SU-DHL-6 (cell line): Measurements from ENCODE around the gene DNAJB1.

Experiments used
- H2AFZ ChIP-seq: fragments of 200-600 bp; sonication (generic); 2 replicates; pipeline ENCODE4 v1.6.1; 2014; ENCODE audit warnings: low read depth, mild to moderate bottlenecking, moderate library complexity, mixed read lengths, antibody characterized with exemption, low read length; ENCODE audit not compliant: severe bottlenecking
- H3F3A ChIP-seq: fragments of 200-600 bp; shearing (Covaris generic); 2 replicates; pipeline ENCODE4 v1.6.0; 2016; ENCODE audit warnings: antibody characterized with exemption, mild to moderate bottlenecking; ENCODE audit not compliant: insufficient read depth
- H3K27ac ChIP-seq: fragments of 200-600 bp; sonication (generic); 2 replicates; pipeline ENCODE4 v1.5.1; 2016; ENCODE audit warnings: low read depth, mild to moderate bottlenecking, low read length, moderate library complexity, mixed read lengths
- H3K27me3 ChIP-seq: fragments of 200-600 bp; sonication (generic), shearing (Covaris generic); 2 replicates; pipeline ENCODE4 v1.6.0; 2014; ENCODE audit warnings: mild to moderate bottlenecking, low read length
- H3K36me3 ChIP-seq: fragments of 200-600 bp; sonication (generic); 2 replicates; pipeline ENCODE4 v1.6.1; 2014; ENCODE audit warnings: mild to moderate bottlenecking, low read length, mixed read lengths
- H3K4me2 ChIP-seq: fragments of 300-600, 200-600 bp; shearing (Covaris generic), sonication (generic); 2 replicates; pipeline ENCODE4 v1.6.0; 2014; ENCODE audit warnings: low read length, low read depth, mild to moderate bottlenecking; ENCODE audit not compliant: poor library complexity, severe bottlenecking
- H3K4me3 ChIP-seq: fragments of 200-600 bp; sonication (generic); 2 replicates; pipeline ENCODE4 v1.5.1; 2014; ENCODE audit warnings: antibody characterized with exemption, low read length, mild to moderate bottlenecking, mixed read lengths; ENCODE audit not compliant: insufficient read depth, poor library complexity, severe bottlenecking
- H3K79me2 ChIP-seq: fragments of 200-600 bp; sonication (generic); 2 replicates; pipeline ENCODE4 v1.6.1; 2014; ENCODE audit warnings: mild to moderate bottlenecking, low read length, moderate library complexity; ENCODE audit not compliant: insufficient read depth
- H3K9ac ChIP-seq: fragments of 200-600 bp; sonication (generic); 2 replicates; pipeline ENCODE4 v1.7.0; 2014; ENCODE audit warnings: mild to moderate bottlenecking, low read length
- H3K9me2 ChIP-seq: fragments of 200-600 bp; sonication (generic); replicated peaks from 2 replicates; pipeline ENCODE4 v1.6.1; 2014; ENCODE audit warnings: low read length; ENCODE audit not compliant: insufficient read depth
- H3K9me3 ChIP-seq: fragments of 200-600 bp; sonication (generic); 2 replicates; pipeline ENCODE4 v1.6.1; 2014; ENCODE audit warnings: low read length, mixed read lengths; ENCODE audit not compliant: insufficient read depth
- H4K20me1 ChIP-seq: fragments of 200-600 bp; sonication (generic); 2 replicates; pipeline ENCODE4 v1.6.1; 2014; ENCODE audit warnings: low read depth, mild to moderate bottlenecking, antibody characterized with exemption, low read length, moderate library complexity, mixed read lengths
- EZH2phosphoT487 ChIP-seq: fragments of 200-600 bp; sonication (generic), shearing (Covaris generic); conservative IDR thresholded peaks from 2 replicates; pipeline ENCODE4 v1.6.1; 2018; ENCODE audit warnings: mild to moderate bottlenecking, antibody characterized with exemption, low read length, moderate library complexity, mixed read lengths
- TF ChIP-seq, protein P1 (sequence below): fragments of 200-600 bp; sonication (generic); IDR thresholded peaks from one replicate; pipeline ENCODE4 v1.5.1; 2017; ENCODE audit warnings: antibody characterized with exemption, mild to moderate bottlenecking, low read length, moderate library complexity; ENCODE audit not compliant: insufficient read depth, poor library complexity, severe bottlenecking

Gene DNAJB1

DNA sequence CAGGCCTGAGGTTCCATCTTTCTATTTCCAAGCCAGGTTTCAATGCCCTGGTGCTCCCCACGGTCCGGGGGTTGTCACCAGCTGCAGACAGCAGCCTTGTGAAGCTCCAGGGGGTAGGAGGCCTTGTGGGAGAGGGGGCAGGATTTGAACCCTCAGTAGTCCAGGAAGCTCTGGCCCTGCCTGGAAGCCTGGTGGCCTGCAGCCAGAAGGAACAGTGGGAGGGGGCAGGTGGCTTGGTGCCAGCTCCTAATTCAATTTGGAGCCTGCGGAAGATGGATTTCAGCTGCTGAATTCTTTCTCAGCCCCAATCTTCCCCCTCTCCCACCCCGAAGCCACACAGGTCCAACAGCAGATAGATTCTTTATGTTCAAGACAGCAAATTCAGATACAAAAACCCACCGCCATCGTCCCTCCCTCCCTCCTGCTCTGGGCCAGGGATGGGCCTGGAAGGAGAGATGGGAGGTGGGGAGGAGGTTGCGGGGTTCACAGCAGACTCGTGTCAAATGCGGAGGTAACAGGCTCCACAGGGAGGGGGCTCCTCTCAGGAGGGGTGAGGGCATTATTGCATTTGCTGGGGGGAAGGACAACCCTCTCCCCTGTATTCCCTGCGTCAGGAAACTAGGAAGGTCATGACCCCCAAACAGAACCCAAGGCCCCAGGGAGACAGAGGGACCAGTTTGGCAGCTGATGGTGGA is 40.6 kb downstream of the DNAJB1 start:
- Histone ChIP-seq H3K4me3 (no peak overlapping the region), H3K9me3 (no peaks in the 10 kb centered on the region), H3K27ac (no peak overlapping the region), H3F3A (no peaks in the 10 kb centered on the region), H2AFZ (no peak overlapping the region), H3K9me2 (no peaks in the 10 kb centered on the region), H3K36me3 (no peaks in the 10 kb centered on the region), H4K20me1 (no peaks in the 10 kb centered on the region), H3K4me2 (no peak overlapping the region), H3K79me2 (no peaks in the 10 kb centered on the region), H3K27me3 (no peaks in the 10 kb centered on the region), H3K9ac (no peak overlapping the region)
- no peak for TF ChIP-seq EZH2phosphoT487
- TF ChIP-seq, protein P1, sequence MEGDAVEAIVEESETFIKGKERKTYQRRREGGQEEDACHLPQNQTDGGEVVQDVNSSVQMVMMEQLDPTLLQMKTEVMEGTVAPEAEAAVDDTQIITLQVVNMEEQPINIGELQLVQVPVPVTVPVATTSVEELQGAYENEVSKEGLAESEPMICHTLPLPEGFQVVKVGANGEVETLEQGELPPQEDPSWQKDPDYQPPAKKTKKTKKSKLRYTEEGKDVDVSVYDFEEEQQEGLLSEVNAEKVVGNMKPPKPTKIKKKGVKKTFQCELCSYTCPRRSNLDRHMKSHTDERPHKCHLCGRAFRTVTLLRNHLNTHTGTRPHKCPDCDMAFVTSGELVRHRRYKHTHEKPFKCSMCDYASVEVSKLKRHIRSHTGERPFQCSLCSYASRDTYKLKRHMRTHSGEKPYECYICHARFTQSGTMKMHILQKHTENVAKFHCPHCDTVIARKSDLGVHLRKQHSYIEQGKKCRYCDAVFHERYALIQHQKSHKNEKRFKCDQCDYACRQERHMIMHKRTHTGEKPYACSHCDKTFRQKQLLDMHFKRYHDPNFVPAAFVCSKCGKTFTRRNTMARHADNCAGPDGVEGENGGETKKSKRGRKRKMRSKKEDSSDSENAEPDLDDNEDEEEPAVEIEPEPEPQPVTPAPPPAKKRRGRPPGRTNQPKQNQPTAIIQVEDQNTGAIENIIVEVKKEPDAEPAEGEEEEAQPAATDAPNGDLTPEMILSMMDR = no peak

DNA sequence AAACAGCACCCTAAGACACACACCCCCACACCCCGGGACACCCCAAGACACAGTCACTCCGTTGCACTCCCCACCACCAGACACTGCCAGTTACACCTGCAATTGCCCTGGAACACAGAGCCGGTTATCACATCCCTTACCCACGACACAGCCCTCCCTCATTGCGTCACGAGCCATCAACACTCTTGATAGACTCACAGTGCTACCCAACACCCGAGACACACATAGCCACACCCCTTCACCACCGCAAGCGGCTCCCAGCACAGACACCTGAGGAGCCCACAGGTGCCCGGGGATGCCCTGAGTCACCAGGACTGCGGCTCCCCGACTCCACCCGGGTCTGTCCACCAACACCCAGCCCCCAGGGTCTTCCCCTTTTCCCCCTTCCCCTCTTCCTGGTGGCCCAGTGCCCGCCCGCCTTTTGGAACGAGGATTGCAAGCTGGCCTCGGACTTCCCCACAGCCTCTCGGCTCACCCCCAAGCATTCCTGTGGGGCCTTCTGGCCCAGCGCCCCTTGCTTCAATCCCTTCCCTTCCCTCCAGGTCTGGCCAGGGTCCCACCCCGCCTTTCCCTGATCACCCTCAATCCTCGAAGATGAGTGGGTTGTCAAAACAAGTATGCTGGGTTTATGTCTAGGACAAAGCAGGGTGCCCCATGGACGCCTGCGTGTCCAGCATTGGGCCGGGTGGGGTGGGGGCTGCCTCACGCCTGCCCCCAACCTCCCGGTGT is 41.4 kb downstream of the DNAJB1 start:
- Histone ChIP-seq H3F3A (no peaks in the 10 kb centered on the region), H2AFZ (no peak overlapping the region), H3K27me3 (no peaks in the 10 kb centered on the region), H4K20me1 (no peaks in the 10 kb centered on the region), H3K4me2 (no peak overlapping the region), H3K36me3 (no peaks in the 10 kb centered on the region), H3K79me2 (no peaks in the 10 kb centered on the region), H3K9me2 (no peaks in the 10 kb centered on the region), H3K9me3 (no peaks in the 10 kb centered on the region), H3K9ac (no peak overlapping the region), H3K4me3 (no peak overlapping the region), H3K27ac (no peak overlapping the region)
- no peak for TF ChIP-seq EZH2phosphoT487
- TF ChIP-seq, protein P1 = no peak

DNA sequence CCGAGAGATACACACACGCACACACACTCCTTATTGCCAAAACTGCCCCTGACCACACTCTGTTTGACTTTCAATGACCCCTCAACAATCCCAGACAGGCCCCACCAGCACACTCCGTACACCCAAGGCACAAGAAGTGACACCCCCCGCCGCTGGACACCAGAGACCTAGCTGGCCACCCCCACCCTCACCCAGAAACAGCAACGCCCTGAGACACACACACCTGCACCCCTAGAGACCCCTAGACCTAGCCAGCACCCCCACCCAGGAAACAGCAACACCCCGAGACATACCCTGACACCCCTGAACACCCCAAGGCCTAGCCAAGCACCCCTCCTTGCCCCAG is 41.9 kb downstream of the DNAJB1 start:
- Histone ChIP-seq H3K36me3 (no peaks in the 10 kb centered on the region), H3K27ac (no peak overlapping the region), H4K20me1 (no peaks in the 10 kb centered on the region), H3K4me2 (no peak overlapping the region), H3K9me3 (no peaks in the 10 kb centered on the region), H2AFZ (no peak overlapping the region), H3K9me2 (no peaks in the 10 kb centered on the region), H3F3A (no peaks in the 10 kb centered on the region), H3K9ac (no peak overlapping the region), H3K79me2 (no peaks in the 10 kb centered on the region), H3K4me3 (no peak overlapping the region), H3K27me3 (no peaks in the 10 kb centered on the region)
- TF ChIP-seq EZH2phosphoT487 = no peak
